ENCODE data around the gene DNAI7.

DNA sequence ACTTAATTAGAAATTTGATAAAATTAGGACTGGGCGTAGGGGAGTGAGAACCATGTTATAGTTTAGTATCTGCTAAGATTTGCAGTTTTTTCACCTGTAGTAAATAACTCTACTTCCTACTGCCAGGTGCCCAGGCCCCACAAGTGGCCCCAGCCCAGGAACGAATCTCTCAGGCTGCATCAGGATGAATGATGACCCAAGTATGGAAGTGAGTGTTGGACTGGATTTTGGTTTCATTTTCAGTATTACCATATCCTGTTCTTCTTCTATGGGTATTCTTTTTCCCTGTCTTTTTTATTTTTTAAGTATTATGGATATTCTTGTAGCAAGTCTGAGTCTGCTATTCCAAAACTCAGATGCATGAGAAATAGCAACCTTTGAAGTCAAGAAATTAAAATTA is 125.7 kb downstream of the DNAI7 start:
- TF ChIP-seq TCF12 (IDR thresholded peaks at IDR 0.05; ENCODE audit: low read depth) (no peak), EP300 (IDR thresholded peaks at IDR 0.05; ENCODE audit: borderline replicate concordance) (no peak), EGR1 (IDR thresholded peaks at IDR 0.05) (no peak), RAD21 (IDR thresholded peaks at IDR 0.05; ENCODE audit: low read depth) (no peak), TAF1 (IDR thresholded peaks at IDR 0.05; ENCODE audit: low read depth) (no peak), NFIC (IDR thresholded peaks at IDR 0.05) (no peak), YY1 (IDR thresholded peaks at IDR 0.05; ENCODE audit: low read depth) (no peak), REST (IDR thresholded peaks at IDR 0.05; ENCODE audit: low read depth) (no peak), FOXM1 (IDR thresholded peaks at IDR 0.05; ENCODE audit: borderline replicate concordance, low read depth) (no peak), ZBTB7A (IDR thresholded peaks at IDR 0.05; ENCODE audit: low read depth) (no peak), USF1 (IDR thresholded peaks at IDR 0.05) (no peak)
- TF ChIP-seq, protein P1, sequence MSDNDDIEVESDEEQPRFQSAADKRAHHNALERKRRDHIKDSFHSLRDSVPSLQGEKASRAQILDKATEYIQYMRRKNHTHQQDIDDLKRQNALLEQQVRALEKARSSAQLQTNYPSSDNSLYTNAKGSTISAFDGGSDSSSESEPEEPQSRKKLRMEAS (IDR thresholded peaks at IDR 0.05) = no peak

Data from Ishikawa (cell line).